ENCODE data around the gene ILF3. TPM values are rescaled to one million over a fixed set of nuclear protein-coding genes. Genes with fewer than 3 reads are reported as not detected.

The ILF3 gene
- total and polyA plus RNA-seq, 2 of the 13 experiments (the other 11 are each of a cell fraction or from before 2014, with no cell fraction given) = 120 to 173 TPM

GRCh38 chr19:10729411-10729810, 75.3 kb downstream of the ILF3 start (continued):
- no peak for TF ChIP-seq HIC2 (CRISPR knock-in tag; IDR thresholded peaks at IDR 0.05; ENCODE audit: low read depth)
- TF ChIP-seq ARID5B (CRISPR knock-in tag; IDR thresholded peaks at IDR 0.05) = no peak
- TF ChIP-seq JUND (CRISPR knock-in tag; IDR thresholded peaks at IDR 0.05) = no peak

- CTCF ChIA-PET (ENCODE audit: low intra/inter-chr PET ratio, low total read pairs) = no interaction called here
- peaks cover 80% of the 10 kb centered on the region for H3K79me2 ChIP-seq (ENCODE audit: insufficient read depth, low read length)
- BruUV-seq (replicated peaks) = no TSS peak
- H3K4me2 ChIP-seq (ENCODE audit: low read depth, low read length) = no peak overlapping the region
- WGBS (ENCODE audit: low lambda C conversion rate) = 99% methylated on average over 6 of the region's 12 CpGs
- no peak overlapping the region for H3K27ac ChIP-seq (ENCODE audit: extremely low read length, insufficient read depth, low read length)
- in situ Hi-C loops (cut with HindIII; ENCODE audit: extremely low pct_ligation_motif_present, low pct_unique_long_range_greater_than_20kb) = no loop called here
- no peaks in the 10 kb centered on the region for H3K27me3 ChIP-seq (ENCODE audit: control insufficient read depth in 1 of 2, insufficient read depth in 2 of 2, low read length in 2 of 2)
- H4K20me1 ChIP-seq (ENCODE audit: insufficient read depth, low read length) = 0 out of 2 replicates have a peak, but pooled peaks cover 3% of the 10 kb centered on the region
- H3K36me3 ChIP-seq (replicated peaks in 1 of 2; ENCODE audit: control insufficient read depth in 1 of 2, insufficient read depth in 2 of 2, low read length in 2 of 2) = peaks cover 0 to 15% of the 10 kb centered on the region in 2 experiments; a peak in 3 of 5 replicates
- H3K9me3 ChIP-seq (ENCODE audit: low read length) = no peaks in the 10 kb centered on the region
- POLR2A ChIA-PET = interaction anchor here (1.2 kb wide), 1 partner anchor 13 kb away, joined by 3 read pairs; no protein-coding TSS in a partner anchor
- H3K4me1 ChIP-seq (ENCODE audit: insufficient read depth, low read length) = peaks cover 23% of the 10 kb centered on the region
- no peak for FAIRE-seq
- intact Hi-C loops (cut with micrococcal nuclease; ENCODE audit: unreplicated experiment) = no loop called here
- H3K4me3 ChIP-seq (replicated peaks in 1 of 3; ENCODE audit: insufficient read depth in 1 of 3, low read depth in 2 of 3, low read length in 3 of 3) = no peak overlapping the region
- H3K9ac ChIP-seq (ENCODE audit: insufficient read depth, low read depth, low read length) = no peak overlapping the region
- no peak for TF ChIP-seq IKZF5 (CRISPR knock-in tag; IDR thresholded peaks at IDR 0.05)
- TF ChIP-seq FOSL1 (CRISPR knock-in tag; IDR thresholded peaks at IDR 0.05; ENCODE audit: borderline replicate concordance) = no peak
- no peak for TF ChIP-seq ZNF460 (CRISPR knock-in tag; IDR thresholded peaks at IDR 0.05; ENCODE audit: borderline replicate concordance)
- TF ChIP-seq ZNF350 (CRISPR knock-in tag; IDR thresholded peaks at IDR 0.05; ENCODE audit: borderline replicate concordance, low read depth) = no peak
- H2AFZ ChIP-seq (ENCODE audit: low read length) = no peak overlapping the region
- no peak for DNase-seq (ENCODE audit: low spot score)
- ATAC-seq = no peak
Observed at GRCh38 chr19:10730932-10731331, 76.8 kb downstream of the ILF3 start.

Measured in HepG2 (cell line).